HFFc6 (cell line): Measurements from ENCODE around the gene EXOC3. TPM values are rescaled to one million over a fixed set of nuclear protein-coding genes. Genes with fewer than 3 reads are reported as not detected.
A peak's percentile ranks its signal among the peaks of the same experiment; 100 is the strongest.

ENCODE experiments used
- DNase-seq: peaks from one replicate; pipeline ENCODE4 v3.0.0-alpha.2; 2018
- H3K27ac Mint-ChIP-seq: 2 replicates; pipeline ENCODE4 v1.8.0; 2020; ENCODE audit warnings: mild to moderate bottlenecking, mixed read lengths
- H3K27me3 Mint-ChIP-seq: 2 replicates; pipeline ENCODE4 v1.8.0; 2021; ENCODE audit warnings: mild to moderate bottlenecking, moderate library complexity, mixed read lengths; ENCODE audit not compliant: insufficient read depth
- H3K36me3 Mint-ChIP-seq: 2 replicates; pipeline ENCODE4 v1.8.0; 2021; ENCODE audit warnings: low read depth, mixed read lengths
- H3K4me1 Mint-ChIP-seq: 2 replicates; pipeline ENCODE4 v1.8.0; 2020; ENCODE audit warnings: low read depth, mixed read lengths
- H3K4me3 Mint-ChIP-seq: 2 replicates; pipeline ENCODE4 v1.8.0; 2020; ENCODE audit warnings: mild to moderate bottlenecking, moderate library complexity, mixed read lengths
- H3K9me3 Mint-ChIP-seq: 2 replicates; pipeline ENCODE4 v1.8.0; 2020; ENCODE audit warnings: mild to moderate bottlenecking, mixed read lengths
- CTCF ChIP-seq: fragments of 200-600 bp; sonication (generic); IDR thresholded peaks from 2 replicates; pipeline ENCODE4 v1.5.0; 2021; ENCODE audit warnings: antibody characterized with exemption, mild to moderate bottlenecking
- total RNA-seq, 6 experiments: library from RNA; stranded (reverse); fragmentation: NEBNext Ultra II Directional; extraction: Animal tissue kit (Norgen Biotek cat#: 25700); gene quantifications; 2 replicates in 1 of 6; 3 replicates in 5 of 6; pipeline ENCODE4 v1.2.3, GENCODE V29; 2021

Gene EXOC3
- total RNA-seq, 6 experiments from 2014 or later, result 46.8 to 54.1 (median 50.3) TPM

- no peak for TF ChIP-seq CTCF
- H3K4me1 Mint-ChIP-seq, result peaks cover 24% of the 10 kb centered on the region
- H3K27ac Mint-ChIP-seq, result peak overlapping the region; percentile 26
- peaks cover 32% of the 10 kb centered on the region for H3K27me3 Mint-ChIP-seq
- DNase-seq, result no peak
- peaks cover 49% of the 10 kb centered on the region for H3K36me3 Mint-ChIP-seq
- no peak overlapping the region; the same call in 1 of the 2 replicates for H3K4me3 Mint-ChIP-seq
- H3K9me3 Mint-ChIP-seq, result peaks cover 5% of the 10 kb centered on the region; the same call in 1 of the 2 replicates
Measured at GRCh38 chr5:418162-419121, 24.5 kb upstream of the EXOC3 start.

- no peak for TF ChIP-seq CTCF
- Mint-ChIP-seq H3K36me3 (peaks cover 51% of the 10 kb centered on the region), H3K27ac (peak overlapping the region; percentile 33; the same call in 1 of the 2 replicates), H3K27me3 (peaks cover 33% of the 10 kb centered on the region), H3K4me1 (peaks cover 39% of the 10 kb centered on the region), H3K9me3 (peaks cover 5% of the 10 kb centered on the region; the same call in 1 of the 2 replicates), H3K4me3 (no peak overlapping the region)
- DNase-seq, result no peak
Measured at GRCh38 chr5:419970-420369, 23.0 kb upstream of the EXOC3 start.

- H3K27ac Mint-ChIP-seq, result no peak overlapping the region
- no peak for DNase-seq
- peaks cover 5% of the 10 kb centered on the region; the same call in 1 of the 2 replicates for H3K9me3 Mint-ChIP-seq
Measured at GRCh38 chr5:420632-421286, 22.2 kb upstream of the EXOC3 start.

GRCh38 chr5:421287-421880 lies 21.6 kb upstream of the EXOC3 start:
- H3K27ac Mint-ChIP-seq, result no peak overlapping the region
- H3K36me3 Mint-ChIP-seq, result peaks cover 63% of the 10 kb centered on the region

More at GRCh38 chr5:420632-421286, 22.2 kb upstream of the EXOC3 start:
- TF ChIP-seq CTCF, result no peak
- H3K4me3 Mint-ChIP-seq, result no peak overlapping the region
- H3K4me1 Mint-ChIP-seq, result peaks cover 45% of the 10 kb centered on the region
- peaks cover 32% of the 10 kb centered on the region for H3K27me3 Mint-ChIP-seq
- peaks cover 57% of the 10 kb centered on the region for H3K36me3 Mint-ChIP-seq

More at GRCh38 chr5:421287-421880, 21.6 kb upstream of the EXOC3 start:
- H3K4me1 Mint-ChIP-seq, result peaks cover 48% of the 10 kb centered on the region
- no peak overlapping the region for H3K4me3 Mint-ChIP-seq
- peaks cover 28% of the 10 kb centered on the region for H3K27me3 Mint-ChIP-seq
- peaks cover 10% of the 10 kb centered on the region; the same call in 1 of the 2 replicates for H3K9me3 Mint-ChIP-seq
- no peak for DNase-seq
- no peak for TF ChIP-seq CTCF
